ENCODE data around the gene CHTF8.
A peak's percentile ranks its signal among the peaks of the same experiment; 100 is the strongest.

The CHTF8 gene

GRCh38 chr16:69123910-69124309, 8.5 kb downstream of the CHTF8 start:
- H3K4me1 ChIP-seq (ENCODE audit: control insufficient read depth, insufficient read depth, low read length), result no peaks in the 10 kb centered on the region
- H3K9me3 ChIP-seq (ENCODE audit: control insufficient read depth, insufficient read depth, low read depth, low read length), result no peaks in the 10 kb centered on the region
- H3K27ac ChIP-seq (ENCODE audit: extremely low read depth, low read depth, low read length), result no peak overlapping the region
- POLR2A ChIA-PET, result interaction anchor here (0.7 to 1.2 kb wide), 3 partner anchors 9 to 280 kb away, joined by 3 read pairs; partner anchors contain the start of genes CHTF8, HAS3 and UTP4
- H3K4me3 ChIP-seq (ENCODE audit: low read depth, low read length), result no peak overlapping the region
- TF ChIP-seq, protein P1, sequence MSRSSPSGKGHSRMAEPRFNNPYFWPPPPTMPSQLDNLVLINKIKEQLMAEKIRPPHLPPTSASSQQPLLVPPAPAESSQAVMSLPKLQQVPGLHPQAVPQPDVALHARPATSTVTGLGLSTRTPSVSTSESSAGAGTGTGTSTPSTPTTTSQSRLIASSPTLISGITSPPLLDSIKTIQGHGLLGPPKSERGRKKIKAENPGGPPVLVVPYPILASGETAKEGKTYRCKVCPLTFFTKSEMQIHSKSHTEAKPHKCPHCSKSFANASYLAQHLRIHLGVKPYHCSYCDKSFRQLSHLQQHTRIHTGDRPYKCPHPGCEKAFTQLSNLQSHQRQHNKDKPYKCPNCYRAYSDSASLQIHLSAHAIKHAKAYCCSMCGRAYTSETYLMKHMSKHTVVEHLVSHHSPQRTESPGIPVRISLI (tag by site-specific recombination; IDR thresholded peaks at IDR 0.05), result peak; percentile 93
- 0 out of 2 replicates have a peak, but pooled peaks have one; percentile 19 for TF ChIP-seq ZBTB17 (tag by site-specific recombination; IDR thresholded peaks at IDR 0.05)
- peak; percentile 68; the same call in 1 of the 2 replicates for TF ChIP-seq ZNF2 (tag by site-specific recombination; IDR thresholded peaks at IDR 0.05)
- peak; percentile 23; the same call in 1 of the 2 replicates for TF ChIP-seq ZNF660 (tag by site-specific recombination; IDR thresholded peaks at IDR 0.05)
- no peak for TF ChIP-seq ZNF114 (tag by site-specific recombination; IDR thresholded peaks at IDR 0.05)
- TF ChIP-seq ZNF416 (tag by site-specific recombination; IDR thresholded peaks at IDR 0.05), result no peak
- TF ChIP-seq ZNF16 (tag by site-specific recombination; IDR thresholded peaks at IDR 0.05; ENCODE audit: low read depth), result no peak
- TF ChIP-seq ZNF654 (tag by site-specific recombination; IDR thresholded peaks at IDR 0.05; ENCODE audit: low read depth), result peak; percentile 75
- CTCF ChIA-PET, result interaction anchor here (0.6 to 4.7 kb wide), 39 partner anchors 9 to 603 kb away, joined by 3 to 57 read pairs (median 5); partner anchors contain the start of gene TANGO6
- peaks cover 3 to 47% of the 10 kb centered on the region in 2 experiments; a peak in 2 of 3 replicates for H3K36me3 ChIP-seq (ENCODE audit: control insufficient read depth in 2 of 2, insufficient read depth in 1 of 2, low read length in 2 of 2)

- H3K4me1 ChIP-seq (ENCODE audit: control insufficient read depth, insufficient read depth, low read length), result no peaks in the 10 kb centered on the region
- H3K9me3 ChIP-seq (ENCODE audit: control insufficient read depth, insufficient read depth, low read depth, low read length), result no peaks in the 10 kb centered on the region
- H3K27ac ChIP-seq (ENCODE audit: extremely low read depth, low read depth, low read length), result no peak overlapping the region
- peaks cover 0 to 65% of the 10 kb centered on the region in 2 experiments; a peak in 2 of 3 replicates for H3K36me3 ChIP-seq (ENCODE audit: control insufficient read depth in 2 of 2, insufficient read depth in 1 of 2, low read length in 2 of 2)
- POLR2A ChIA-PET, result no interaction called here
- CTCF ChIA-PET, result interaction anchor here (1.2 to 1.6 kb wide), 2 partner anchors 8 to 530 kb away, joined by 3 to 6 read pairs; no protein-coding TSS in a partner anchor
- TF ChIP-seq ZNF202 (tag by site-specific recombination; IDR thresholded peaks at IDR 0.05; ENCODE audit: borderline replicate concordance) (no peak), ZNF510 (tag by site-specific recombination; IDR thresholded peaks at IDR 0.05; ENCODE audit: insufficient replicate concordance) (no peak), ZNF513 (tag by site-specific recombination; IDR thresholded peaks at IDR 0.05) (no peak)
- no peak overlapping the region for H3K4me3 ChIP-seq (ENCODE audit: low read depth, low read length)
These were observed 12.2 kb downstream of the CHTF8 start for GRCh38 chr16:69120096-69120664.

DNA sequence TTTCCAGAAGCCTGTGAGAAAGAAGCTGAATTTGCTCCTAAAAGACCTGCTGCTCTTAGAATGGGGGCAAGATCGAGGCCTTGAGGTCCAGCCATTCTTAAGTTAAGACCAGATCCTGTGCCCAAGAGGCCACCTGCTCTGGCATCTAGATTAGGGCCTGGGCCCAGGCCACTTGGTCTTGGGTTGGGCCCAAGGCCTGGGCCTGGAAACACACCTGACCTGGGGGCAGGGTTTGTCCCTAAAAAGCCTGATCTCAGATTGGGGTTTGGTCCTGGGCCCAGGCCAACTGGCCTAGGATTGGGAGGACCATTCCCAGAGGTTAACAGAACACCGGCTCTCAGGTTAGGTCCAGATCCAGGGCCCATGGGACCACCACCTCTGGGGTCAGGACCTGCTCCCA, 12.9 kb downstream of the CHTF8 start:
- ChIA-PET POLR2A (no interaction called here), CTCF (no interaction called here)
- H3K4me1 ChIP-seq (ENCODE audit: control insufficient read depth, insufficient read depth, low read length), result no peaks in the 10 kb centered on the region
- H3K27ac ChIP-seq (ENCODE audit: extremely low read depth, low read depth, low read length), result no peak overlapping the region
- H3K9me3 ChIP-seq (ENCODE audit: control insufficient read depth, insufficient read depth, low read depth, low read length), result no peaks in the 10 kb centered on the region
- no peak overlapping the region for H3K4me3 ChIP-seq (ENCODE audit: low read depth, low read length)
- H3K36me3 ChIP-seq (ENCODE audit: control insufficient read depth in 2 of 2, insufficient read depth in 1 of 2, low read length in 2 of 2), result peaks cover 0 to 71% of the 10 kb centered on the region in 2 experiments; a peak in 2 of 3 replicates
- TF ChIP-seq CTCF (tag by site-specific recombination; IDR thresholded peaks at IDR 0.05) (no peak), ZNF335 (tag by site-specific recombination; conservative IDR thresholded peaks at IDR 0.05) (no peak), YY1 (tag by site-specific recombination; IDR thresholded peaks at IDR 0.05) (no peak), ZNF114 (tag by site-specific recombination; IDR thresholded peaks at IDR 0.05) (no peak), MEIS1 (CRISPR knock-in tag; IDR thresholded peaks at IDR 0.05; ENCODE audit: borderline replicate concordance) (no peak), ZNF133 (tag by site-specific recombination; IDR thresholded peaks at IDR 0.05) (no peak), ZBTB21 (tag by site-specific recombination; IDR thresholded peaks at IDR 0.05) (no peak), GLIS1 (tag by site-specific recombination; IDR thresholded peaks at IDR 0.05) (no peak), ZNF24 (tag by site-specific recombination; IDR thresholded peaks at IDR 0.05) (no peak), ZNF677 (tag by site-specific recombination; IDR thresholded peaks at IDR 0.05) (no peak)
- TF ChIP-seq, protein P2, sequence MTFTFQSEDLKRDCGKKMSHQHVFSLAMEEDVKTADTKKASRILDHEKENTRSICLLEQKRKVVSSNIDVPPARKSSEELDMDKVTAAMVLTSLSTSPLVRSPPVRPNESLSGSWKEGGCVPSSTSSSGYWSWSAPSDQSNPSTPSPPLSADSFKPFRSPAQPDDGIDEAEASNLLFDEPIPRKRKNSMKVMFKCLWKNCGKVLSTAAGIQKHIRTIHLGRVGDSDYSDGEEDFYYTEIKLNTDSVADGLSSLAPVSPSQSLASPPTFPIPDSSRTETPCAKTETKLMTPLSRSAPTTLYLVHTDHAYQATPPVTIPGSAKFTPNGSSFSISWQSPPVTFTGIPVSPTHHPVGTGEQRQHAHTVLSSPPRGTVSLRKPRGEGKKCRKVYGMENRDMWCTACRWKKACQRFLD (tag by site-specific recombination; IDR thresholded peaks at IDR 0.05), result no peak
- TF ChIP-seq, protein P3, sequence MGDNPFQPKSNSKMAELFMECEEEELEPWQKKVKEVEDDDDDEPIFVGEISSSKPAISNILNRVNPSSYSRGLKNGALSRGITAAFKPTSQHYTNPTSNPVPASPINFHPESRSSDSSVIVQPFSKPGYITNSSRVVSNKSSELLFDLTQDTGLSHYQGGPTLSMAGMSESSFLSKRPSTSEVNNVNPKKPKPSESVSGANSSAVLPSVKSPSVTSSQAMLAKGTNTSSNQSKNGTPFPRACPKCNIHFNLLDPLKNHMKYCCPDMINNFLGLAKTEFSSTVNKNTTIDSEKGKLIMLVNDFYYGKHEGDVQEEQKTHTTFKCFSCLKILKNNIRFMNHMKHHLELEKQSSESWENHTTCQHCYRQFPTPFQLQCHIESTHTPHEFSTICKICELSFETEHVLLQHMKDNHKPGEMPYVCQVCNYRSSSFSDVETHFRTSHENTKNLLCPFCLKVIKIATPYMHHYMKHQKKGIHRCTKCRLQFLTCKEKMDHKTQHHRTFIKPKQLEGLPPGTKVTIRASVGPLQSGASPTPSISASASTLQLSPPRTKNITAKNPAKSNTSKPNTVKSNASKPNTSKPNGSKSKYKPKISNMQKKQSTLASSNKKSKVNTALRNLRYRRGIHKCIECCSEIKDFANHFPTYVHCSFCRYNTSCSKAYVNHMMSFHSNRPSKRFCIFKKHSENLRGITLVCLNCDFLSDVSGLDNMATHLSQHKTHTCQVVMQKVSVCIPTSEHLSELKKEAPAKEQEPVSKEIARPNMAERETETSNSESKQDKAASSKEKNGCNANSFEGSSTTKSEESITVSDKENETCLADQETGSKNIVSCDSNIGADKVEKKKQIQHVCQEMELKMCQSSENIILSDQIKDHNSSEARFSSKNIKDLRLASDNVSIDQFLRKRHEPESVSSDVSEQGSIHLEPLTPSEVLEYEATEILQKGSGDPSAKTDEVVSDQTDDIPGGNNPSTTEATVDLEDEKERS (tag by site-specific recombination; IDR thresholded peaks at IDR 0.05), result no peak

All from HEK293 (cell line).